Neural progenitor cell (in vitro differentiated cells): ENCODE results near the gene RNF224. TPM values are rescaled to one million over a fixed set of nuclear protein-coding genes. Genes with fewer than 3 reads are reported as not detected.

Source experiments
- DNase-seq: peaks from one replicate; pipeline ENCODE4 v3.0.0-alpha.2; 2016; ENCODE audit warnings: low spot score
- H2AFZ ChIP-seq: fragments of 200-600 bp; sonication (generic); replicated peaks from 2 replicates; pipeline ENCODE4 v1.6.1; 2016; ENCODE audit warnings: antibody characterized with exemption
- H3F3A ChIP-seq: fragments of 200-600 bp; sonication (generic); 2 replicates; pipeline ENCODE4 v1.6.1; 2016; ENCODE audit warnings: antibody characterized with exemption, low read depth
- H3K27ac ChIP-seq: fragments of 200-600 bp; sonication (generic); 2 replicates; pipeline ENCODE4 v1.5.1; 2016; ENCODE audit warnings: mild to moderate bottlenecking
- H3K27me3 ChIP-seq: fragments of 200-600 bp; sonication (generic); 2 replicates; pipeline ENCODE4 v1.6.1; 2016; ENCODE audit warnings: mild to moderate bottlenecking, moderate library complexity
- H3K36me3 ChIP-seq: fragments of 200-600 bp; sonication (generic); 2 replicates; pipeline ENCODE4 v1.5.1; 2016
- H3K4me1 ChIP-seq: fragments of 200-600 bp; sonication (generic); 2 replicates; pipeline ENCODE4 v1.6.1; 2016; ENCODE audit warnings: mixed run types
- H3K4me2 ChIP-seq: fragments of 200-600 bp; sonication (generic); 2 replicates; pipeline ENCODE4 v1.6.1; 2016
- H3K4me3 ChIP-seq: fragments of 200-600 bp; sonication (generic); 2 replicates; pipeline ENCODE4 v1.5.1; 2016
- H3K79me2 ChIP-seq: fragments of 200-600 bp; sonication (generic); 2 replicates; pipeline ENCODE4 v1.6.1; 2016; ENCODE audit warnings: low read depth
- H3K9ac ChIP-seq: fragments of 200-600 bp; sonication (generic); 2 replicates; pipeline ENCODE4 v1.6.1; 2016
- H3K9me3 ChIP-seq: fragments of 200-600 bp; sonication (generic); 2 replicates; pipeline ENCODE4 v1.5.1; 2016; ENCODE audit warnings: low read depth
- H4K20me1 ChIP-seq: fragments of 200-600 bp; sonication (generic); 2 replicates; pipeline ENCODE4 v1.6.1; 2016; ENCODE audit warnings: low read depth
- H3K27ac Mint-ChIP-seq: 3 replicates; pipeline ENCODE4 v1.8.0; 2021; ENCODE audit warnings: mixed read lengths
- H3K27me3 Mint-ChIP-seq: 2 replicates; pipeline ENCODE4 v1.8.0; 2022; ENCODE audit warnings: low read depth, mild to moderate bottlenecking, inconsistent platforms, moderate library complexity, mixed read lengths; ENCODE audit not compliant: insufficient read depth
- H3K36me3 Mint-ChIP-seq: 3 replicates; pipeline ENCODE4 v1.8.0; 2021; ENCODE audit warnings: mixed read lengths
- H3K4me1 Mint-ChIP-seq: 3 replicates; pipeline ENCODE4 v1.8.0; 2021; ENCODE audit warnings: mixed read lengths
- H3K4me3 Mint-ChIP-seq: 3 replicates; pipeline ENCODE4 v1.8.0; 2021; ENCODE audit warnings: mild to moderate bottlenecking, moderate library complexity, mixed read lengths
- H3K9me3 Mint-ChIP-seq: 3 replicates; pipeline ENCODE4 v1.8.0; 2020; ENCODE audit warnings: mixed read lengths
- CTCF ChIP-seq: fragments of 200-600 bp; sonication (generic); IDR thresholded peaks from 2 replicates; pipeline ENCODE4 v1.5.1; 2017; ENCODE audit warnings: antibody characterized with exemption, mild to moderate bottlenecking
- EZH2 ChIP-seq: fragments of 200-600 bp; sonication (generic); IDR thresholded peaks from 2 replicates; pipeline ENCODE4 v1.6.1; 2017; ENCODE audit warnings: antibody characterized with exemption, mild to moderate bottlenecking, moderate library complexity
- EZH2phosphoT487 ChIP-seq: fragments of 200-600 bp; sonication (generic); IDR thresholded peaks from 2 replicates; pipeline ENCODE4 v1.6.1; 2017; ENCODE audit warnings: antibody characterized with exemption
- total RNA-seq: library from RNA; depleted of rRNA; stranded (reverse); fragments of >200 nt; gene quantifications from 2 replicates; pipeline ENCODE4 v1.2.3, GENCODE V29; 2015; ENCODE audit warnings: low replicate concordance

RNF224 gene
- total RNA-seq, 1 donor from 2014 or later: not detected

- H3K9me3 Mint-ChIP-seq: no peaks in the 10 kb centered on the region
- DNase-seq: no peak
Measured at GRCh38 chr9:137232510-137232909, 5.2 kb downstream of the RNF224 start.

GRCh38 chr9:137233143-137233980, 6.1 kb downstream of the RNF224 start:
- H3K9me3 Mint-ChIP-seq: no peaks in the 10 kb centered on the region
- Histone ChIP-seq H3K27ac (no peak overlapping the region), H4K20me1 (peaks cover 15% of the 10 kb centered on the region), H3K9me3 (no peaks in the 10 kb centered on the region), H2AFZ (no peak overlapping the region), H3K36me3 (no peaks in the 10 kb centered on the region), H3K4me2 (no peak overlapping the region), H3K27me3 (no peaks in the 10 kb centered on the region), H3K9ac (no peak overlapping the region), H3K4me1 (peaks cover 8% of the 10 kb centered on the region), H3K79me2 (no peaks in the 10 kb centered on the region), H3K4me3 (no peak overlapping the region), H3F3A (peaks cover 4% of the 10 kb centered on the region)
- no peak overlapping the region for H3K27ac Mint-ChIP-seq
- peaks cover 2% of the 10 kb centered on the region for H3K27me3 Mint-ChIP-seq
- no peak for DNase-seq
- H3K4me1 Mint-ChIP-seq: no peaks in the 10 kb centered on the region
- H3K36me3 Mint-ChIP-seq: no peaks in the 10 kb centered on the region
- H3K4me3 Mint-ChIP-seq: no peak overlapping the region
- no peak for TF ChIP-seq EZH2phosphoT487
- no peak for TF ChIP-seq EZH2
- no peak for TF ChIP-seq CTCF

More at GRCh38 chr9:137232510-137232909, 5.2 kb downstream of the RNF224 start:
- no peak overlapping the region for H3K9ac ChIP-seq
- Mint-ChIP-seq H3K27me3 (peaks cover 4% of the 10 kb centered on the region), H3K27ac (no peak overlapping the region), H3K4me3 (no peak overlapping the region), H3K36me3 (no peaks in the 10 kb centered on the region), H3K4me1 (peaks cover 2% of the 10 kb centered on the region)
- no peaks in the 10 kb centered on the region for H3K9me3 ChIP-seq
- no peaks in the 10 kb centered on the region for H3K36me3 ChIP-seq
- peaks cover 15% of the 10 kb centered on the region for H4K20me1 ChIP-seq
- no peak overlapping the region for H3K4me3 ChIP-seq
- no peak overlapping the region for H3K27ac ChIP-seq
- no peaks in the 10 kb centered on the region for H3K79me2 ChIP-seq
- no peak overlapping the region for H3K4me2 ChIP-seq
- TF ChIP-seq EZH2phosphoT487: no peak
- TF ChIP-seq EZH2: no peak
- TF ChIP-seq CTCF: no peak
- H3F3A ChIP-seq: no peaks in the 10 kb centered on the region
- H2AFZ ChIP-seq: no peak overlapping the region
- H3K27me3 ChIP-seq: no peaks in the 10 kb centered on the region
- peaks cover 8% of the 10 kb centered on the region for H3K4me1 ChIP-seq

- Histone ChIP-seq H4K20me1 (peaks cover 23% of the 10 kb centered on the region), H3K27ac (no peak overlapping the region), H3K4me3 (no peak overlapping the region), H2AFZ (no peak overlapping the region), H3K79me2 (peaks cover 6% of the 10 kb centered on the region), H3K9me3 (no peaks in the 10 kb centered on the region), H3K4me1 (peaks cover 8% of the 10 kb centered on the region), H3K27me3 (no peaks in the 10 kb centered on the region), H3K36me3 (no peaks in the 10 kb centered on the region), H3K9ac (no peak overlapping the region), H3K4me2 (no peak overlapping the region), H3F3A (peaks cover 8% of the 10 kb centered on the region)
- DNase-seq: no peak
- Mint-ChIP-seq H3K9me3 (no peaks in the 10 kb centered on the region), H3K4me3 (no peak overlapping the region), H3K27ac (no peak overlapping the region), H3K27me3 (peaks cover 2% of the 10 kb centered on the region), H3K4me1 (peaks cover 6% of the 10 kb centered on the region), H3K36me3 (no peaks in the 10 kb centered on the region)
- TF ChIP-seq CTCF (no peak), EZH2 (no peak), EZH2phosphoT487 (no peak)
Measured at GRCh38 chr9:137234055-137234697, 6.9 kb downstream of the RNF224 start.
